ENCODE results near the gene C6. TPM values are rescaled to one million over a fixed set of nuclear protein-coding genes. Genes with fewer than 3 reads are reported as not detected.

C6 gene
- total RNA-seq, 1 experiment from 2014 or later, result not detected

GRCh38 chr5:41212935-41213334 lies 397 bp downstream of the C6 start:
- Histone ChIP-seq H2BK15ac (ENCODE audit: low read depth, low read length) (no peak overlapping the region), H4K5ac (ENCODE audit: insufficient read length, low read depth, low read length) (no peak overlapping the region), H2AFZ (ENCODE audit: low read length) (no peak overlapping the region), H3K27me3 (ENCODE audit: insufficient read depth, low read length) (no peaks in the 10 kb centered on the region), H4K20me1 (ENCODE audit: control insufficient read depth, insufficient read depth, insufficient read length) (no peaks in the 10 kb centered on the region), H3K9me3 (ENCODE audit: control insufficient read depth, low read depth, low read length) (no peaks in the 10 kb centered on the region), H3K79me1 (ENCODE audit: insufficient read depth, low read depth, low read length, poor library complexity, severe bottlenecking) (no peaks in the 10 kb centered on the region), H3K27ac (ENCODE audit: insufficient read length, low read depth, low read length) (no peak overlapping the region), H2BK120ac (ENCODE audit: low read depth, low read length, poor library complexity, severe bottlenecking) (no peak overlapping the region), H4K8ac (replicated peaks; ENCODE audit: insufficient read length, low read depth, low read length) (no peak overlapping the region), H3T11ph (ENCODE audit: low read length) (no peak overlapping the region), H2BK20ac (ENCODE audit: low read depth, low read length, poor library complexity, severe bottlenecking) (no peak overlapping the region), H3K4ac (ENCODE audit: low read depth, low read length) (no peak overlapping the region), H3K18ac (ENCODE audit: insufficient read length, low read depth, low read length) (no peak overlapping the region), H3K56ac (ENCODE audit: insufficient read length, low read depth, low read length) (no peak overlapping the region), H3K23ac (ENCODE audit: insufficient read length, low read depth, low read length) (no peak overlapping the region), H3K79me2 (ENCODE audit: insufficient read depth, low read length) (no peaks in the 10 kb centered on the region), H3K4me1 (ENCODE audit: insufficient read depth, low read length) (no peaks in the 10 kb centered on the region), H3K9ac (ENCODE audit: extremely low read depth, insufficient read length, low read length) (no peak overlapping the region), H3K23me2 (ENCODE audit: insufficient read length, low read depth, low read length, poor library complexity, severe bottlenecking) (no peaks in the 10 kb centered on the region), H2AK5ac (ENCODE audit: insufficient read length, low read length) (no peak overlapping the region), H3K4me2 (ENCODE audit: insufficient read depth, insufficient read length, low read length) (no peak overlapping the region), H2BK12ac (ENCODE audit: insufficient read length, low read depth, low read length) (no peak overlapping the region), H4K91ac (ENCODE audit: insufficient read length, low read depth, low read length) (no peak overlapping the region), H3K14ac (ENCODE audit: insufficient read depth, low read length) (no peak overlapping the region), H2BK5ac (ENCODE audit: insufficient read length, low read length) (no peak overlapping the region)
- H3K27ac Mint-ChIP-seq, result no peak overlapping the region
- no peaks in the 10 kb centered on the region for H3K36me3 Mint-ChIP-seq (ENCODE audit: insufficient read depth in 1 of 3, low read depth in 3 of 3)
- peaks cover 0 to 4% of the 10 kb centered on the region in 2 experiments; a peak in 3 of 5 replicates for H3K9me3 Mint-ChIP-seq
- TF ChIP-seq, protein P1, sequence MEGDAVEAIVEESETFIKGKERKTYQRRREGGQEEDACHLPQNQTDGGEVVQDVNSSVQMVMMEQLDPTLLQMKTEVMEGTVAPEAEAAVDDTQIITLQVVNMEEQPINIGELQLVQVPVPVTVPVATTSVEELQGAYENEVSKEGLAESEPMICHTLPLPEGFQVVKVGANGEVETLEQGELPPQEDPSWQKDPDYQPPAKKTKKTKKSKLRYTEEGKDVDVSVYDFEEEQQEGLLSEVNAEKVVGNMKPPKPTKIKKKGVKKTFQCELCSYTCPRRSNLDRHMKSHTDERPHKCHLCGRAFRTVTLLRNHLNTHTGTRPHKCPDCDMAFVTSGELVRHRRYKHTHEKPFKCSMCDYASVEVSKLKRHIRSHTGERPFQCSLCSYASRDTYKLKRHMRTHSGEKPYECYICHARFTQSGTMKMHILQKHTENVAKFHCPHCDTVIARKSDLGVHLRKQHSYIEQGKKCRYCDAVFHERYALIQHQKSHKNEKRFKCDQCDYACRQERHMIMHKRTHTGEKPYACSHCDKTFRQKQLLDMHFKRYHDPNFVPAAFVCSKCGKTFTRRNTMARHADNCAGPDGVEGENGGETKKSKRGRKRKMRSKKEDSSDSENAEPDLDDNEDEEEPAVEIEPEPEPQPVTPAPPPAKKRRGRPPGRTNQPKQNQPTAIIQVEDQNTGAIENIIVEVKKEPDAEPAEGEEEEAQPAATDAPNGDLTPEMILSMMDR (conservative IDR thresholded peaks at IDR 0.05), result no peak
- no peak for DNase-seq
- H3K4me1 Mint-ChIP-seq, result no peaks in the 10 kb centered on the region
- no CpG with 5 or more reads among the region's 1 CpG for WGBS (ENCODE audit: extremely low coverage, insufficient read length, low lambda C conversion rate)
- no peak overlapping the region for H3K4me3 Mint-ChIP-seq
- H3K27me3 Mint-ChIP-seq (ENCODE audit: low read depth), result peaks cover 1% of the 10 kb centered on the region
